H9 (cell line): Measurements from ENCODE around the gene BCAS3. TPM values are rescaled to one million over a fixed set of nuclear protein-coding genes. Genes with fewer than 3 reads are reported as not detected.

Experiments used
- DNase-seq: peaks from one replicate; pipeline ENCODE4 v3.0.0-alpha.2; 2017
- H2AFZ ChIP-seq: one replicate; pipeline ENCODE4 v1.6.1; 2013; ENCODE audit warnings: mild to moderate bottlenecking, low read length, control low read depth, moderate library complexity
- H2AK5ac ChIP-seq: 2 replicates; pipeline ENCODE4 v1.6.1; 2013; ENCODE audit warnings: low read length, control low read depth, mixed read lengths; ENCODE audit not compliant: insufficient read length
- H2BK120ac ChIP-seq: one replicate; pipeline ENCODE4 v1.6.1; 2013; ENCODE audit warnings: low read depth, mild to moderate bottlenecking, low read length, control low read depth, inconsistent platforms; ENCODE audit not compliant: poor library complexity, severe bottlenecking
- H2BK12ac ChIP-seq: 2 replicates; pipeline ENCODE4 v1.6.1; 2013; ENCODE audit warnings: low read length, control low read depth, mixed read lengths, low read depth; ENCODE audit not compliant: insufficient read length
- H2BK15ac ChIP-seq: 2 replicates; pipeline ENCODE4 v1.6.1; 2013; ENCODE audit warnings: low read depth, low read length, control low read depth
- H2BK20ac ChIP-seq: one replicate; pipeline ENCODE4 v1.6.1; 2013; ENCODE audit warnings: low read depth, mild to moderate bottlenecking, low read length, control low read depth, inconsistent platforms; ENCODE audit not compliant: poor library complexity, severe bottlenecking
- H2BK5ac ChIP-seq: 2 replicates; pipeline ENCODE4 v1.6.1; 2013; ENCODE audit warnings: low read length, control low read depth, mixed read lengths; ENCODE audit not compliant: insufficient read length
- H3K14ac ChIP-seq: 2 replicates; pipeline ENCODE4 v1.6.1; 2013; ENCODE audit warnings: low read length, control low read depth; ENCODE audit not compliant: insufficient read depth
- H3K18ac ChIP-seq: 2 replicates; pipeline ENCODE4 v1.6.1; 2013; ENCODE audit warnings: low read depth, mild to moderate bottlenecking, mixed read lengths, low read length, control low read depth; ENCODE audit not compliant: insufficient read length
- H3K23ac ChIP-seq: 2 replicates; pipeline ENCODE4 v1.6.1; 2013; ENCODE audit warnings: low read length, control low read depth, mixed read lengths, low read depth; ENCODE audit not compliant: insufficient read length
- H3K23me2 ChIP-seq: 2 replicates; pipeline ENCODE4 v1.6.1; 2013; ENCODE audit warnings: low read depth, mild to moderate bottlenecking, mixed read lengths, low read length, control low read depth; ENCODE audit not compliant: insufficient read length, poor library complexity, severe bottlenecking
- H3K27ac ChIP-seq: 2 replicates; pipeline ENCODE4 v1.5.1; 2013; ENCODE audit warnings: low read length, control low read depth, mixed read lengths, low read depth; ENCODE audit not compliant: insufficient read length
- H3K27me3 ChIP-seq: 2 replicates; pipeline ENCODE4 v1.6.1; 2013; ENCODE audit warnings: low read length, control low read depth, inconsistent platforms; ENCODE audit not compliant: insufficient read depth
- H3K4ac ChIP-seq: 2 replicates; pipeline ENCODE4 v1.6.1; 2013; ENCODE audit warnings: low read depth, mild to moderate bottlenecking, control low read depth, inconsistent platforms, low read length, moderate library complexity
- H3K4me1 ChIP-seq: 2 replicates; pipeline ENCODE4 v1.6.1; 2013; ENCODE audit warnings: low read length, control low read depth, inconsistent platforms; ENCODE audit not compliant: insufficient read depth
- H3K4me2 ChIP-seq: 2 replicates; pipeline ENCODE4 v1.6.1; 2013; ENCODE audit warnings: low read length, control low read depth, mixed read lengths; ENCODE audit not compliant: insufficient read length, insufficient read depth
- H3K56ac ChIP-seq: 2 replicates; pipeline ENCODE4 v1.6.1; 2013; ENCODE audit warnings: low read depth, mild to moderate bottlenecking, mixed read lengths, low read length, control low read depth; ENCODE audit not compliant: insufficient read length
- H3K79me1 ChIP-seq: 2 replicates; pipeline ENCODE4 v1.6.1; 2013; ENCODE audit warnings: low read depth, mild to moderate bottlenecking, moderate library complexity, low read length, control low read depth, inconsistent platforms; ENCODE audit not compliant: insufficient read depth, poor library complexity, severe bottlenecking
- H3K79me2 ChIP-seq: 2 replicates; pipeline ENCODE4 v1.6.1; 2013; ENCODE audit warnings: low read length, control low read depth, inconsistent platforms; ENCODE audit not compliant: insufficient read depth
- H3K9ac ChIP-seq: 2 replicates; pipeline ENCODE4 v1.6.1; 2013; ENCODE audit warnings: low read length, control low read depth, mixed read lengths; ENCODE audit not compliant: insufficient read length; ENCODE audit errors: extremely low read depth
- H3K9me3 ChIP-seq: one replicate; pipeline ENCODE4 v1.6.1; 2013; ENCODE audit warnings: low read depth, low read length, inconsistent platforms; ENCODE audit not compliant: control insufficient read depth
- H3T11ph ChIP-seq: one replicate; pipeline ENCODE4 v1.6.1; 2013; ENCODE audit warnings: mild to moderate bottlenecking, low read length, control low read depth, inconsistent platforms
- H4K20me1 ChIP-seq: one replicate; pipeline ENCODE4 v1.6.1; 2013; ENCODE audit not compliant: control insufficient read depth, insufficient read length, insufficient read depth
- H4K5ac ChIP-seq: 2 replicates; pipeline ENCODE4 v1.6.1; 2013; ENCODE audit warnings: low read depth, mild to moderate bottlenecking, mixed read lengths, low read length, control low read depth; ENCODE audit not compliant: insufficient read length
- H4K8ac ChIP-seq: replicated peaks from 2 replicates; pipeline ENCODE4 v1.6.1; 2013; ENCODE audit warnings: low read length, control low read depth, mixed read lengths, low read depth; ENCODE audit not compliant: insufficient read length
- H4K91ac ChIP-seq: 2 replicates; pipeline ENCODE4 v1.6.1; 2013; ENCODE audit warnings: low read depth, mild to moderate bottlenecking, moderate library complexity, mixed read lengths, low read length, control low read depth; ENCODE audit not compliant: insufficient read length
- H3K27ac Mint-ChIP-seq, 3 experiments: 2 replicates in 2 of 3; 3 replicates in 1 of 3; pipeline ENCODE4 v1.8.0; 2020 to 2021; ENCODE audit warnings: mixed read lengths in 3 of 3, mild to moderate bottlenecking in 1 of 3, moderate library complexity in 1 of 3
- H3K27me3 Mint-ChIP-seq: 2 replicates; pipeline ENCODE4 v1.8.0; 2021; ENCODE audit warnings: low read depth, mild to moderate bottlenecking, moderate library complexity, mixed read lengths
- H3K36me3 Mint-ChIP-seq, 3 experiments: 2 replicates in 2 of 3; 3 replicates in 1 of 3; pipeline ENCODE4 v1.8.0; 2020 to 2021; ENCODE audit warnings: low read depth in 3 of 3, mixed read lengths in 3 of 3; ENCODE audit not compliant: insufficient read depth in 1 of 3
- H3K4me1 Mint-ChIP-seq, 2 experiments: 2 replicates each; pipeline ENCODE4 v1.8.0; 2020; ENCODE audit warnings: mixed read lengths in 2 of 2
- H3K4me3 Mint-ChIP-seq, 2 experiments: 2 replicates in 1 of 2; 3 replicates in 1 of 2; pipeline ENCODE4 v1.8.0; 2020 to 2021; ENCODE audit warnings: mild to moderate bottlenecking in 2 of 2, mixed read lengths in 2 of 2, moderate library complexity in 1 of 2
- H3K9me3 Mint-ChIP-seq, 2 experiments: 2 replicates in 1 of 2; 3 replicates in 1 of 2; pipeline ENCODE4 v1.8.0; 2020; ENCODE audit warnings: mild to moderate bottlenecking in 2 of 2, mixed read lengths in 2 of 2, moderate library complexity in 1 of 2
- CTCF ChIP-seq: fragments of 200-600 bp; sonication (generic); conservative IDR thresholded peaks from 3 replicates; pipeline ENCODE4 v1.8.0; 2021; ENCODE audit warnings: antibody characterized with exemption, mild to moderate bottlenecking
- WGBS: extraction: QIAGEN DNeasy Blood & Tissue Kit; methylation state at CpG from one replicate; pipeline ENCODE4 v1.1.7; 2013; ENCODE audit warnings: missing lambda C conversion rate, low lambda C conversion rate, mixed read lengths; ENCODE audit not compliant: insufficient read length; ENCODE audit errors: extremely low coverage; 5-methylcytosine and 5-hydroxymethylcytosine counted together
- total RNA-seq: library from RNA; stranded (reverse); gene quantifications from 2 replicates; pipeline ENCODE4 v1.2.1, GENCODE V29; 2021

BCAS3 gene
- total RNA-seq, 1 experiment from 2014 or later, result 22.4 TPM

- Histone ChIP-seq H3K23me2 (no peaks in the 10 kb centered on the region), H3K79me1 (no peaks in the 10 kb centered on the region), H3K23ac (no peak overlapping the region), H2BK12ac (no peak overlapping the region), H3K18ac (no peak overlapping the region), H3K27ac (no peak overlapping the region), H2AK5ac (no peak overlapping the region), H2BK15ac (no peak overlapping the region), H3K4ac (no peak overlapping the region), H3K79me2 (no peaks in the 10 kb centered on the region), H4K20me1 (no peaks in the 10 kb centered on the region), H3K14ac (no peak overlapping the region), H3K4me1 (no peaks in the 10 kb centered on the region), H4K8ac (no peak overlapping the region), H2BK20ac (no peak overlapping the region), H2BK5ac (no peak overlapping the region), H3T11ph (no peak overlapping the region), H4K91ac (no peak overlapping the region), H3K56ac (no peak overlapping the region), H3K9ac (no peak overlapping the region), H3K4me2 (no peak overlapping the region), H4K5ac (no peak overlapping the region), H2AFZ (no peak overlapping the region), H2BK120ac (no peak overlapping the region), H3K9me3 (no peaks in the 10 kb centered on the region), H3K27me3 (no peaks in the 10 kb centered on the region)
- no peak overlapping the region for H3K27ac Mint-ChIP-seq
- H3K27me3 Mint-ChIP-seq, result no peaks in the 10 kb centered on the region
- no peaks in the 10 kb centered on the region for H3K9me3 Mint-ChIP-seq
- no peaks in the 10 kb centered on the region for H3K4me1 Mint-ChIP-seq
- WGBS, result no CpG with 5 or more reads among the region's 3 CpGs
- H3K4me3 Mint-ChIP-seq, result no peak overlapping the region
- no peak for TF ChIP-seq CTCF
- DNase-seq, result no peak
- no peaks in the 10 kb centered on the region for H3K36me3 Mint-ChIP-seq
Observed at GRCh38 chr17:61081959-61082358, 404.3 kb downstream of the BCAS3 start.
